Astrocyte of the spinal cord (primary cell): ENCODE results near the gene ARF4.
"Not testable (repeated sequence)": the region's sequence is repeated elsewhere in the genome, so short reads cannot be mapped to it uniquely, and the experiment has no call there.

ENCODE experiments used
- DNase-seq: peaks from one replicate; pipeline ENCODE4 v3.0.0; 2011; ENCODE audit warnings: low read depth, low spot score
- H3K4me3 ChIP-seq: 2 replicates; pipeline ENCODE4 v1.5.1; 2011; ENCODE audit warnings: low read depth, mild to moderate bottlenecking, low read length, moderate library complexity
- in situ Hi-C: cut with HindIII; loops from 2 replicates; pipeline ENCODE4 v1.10.0; 2017; ENCODE audit warnings: low sequenced_read_pairs
- TF ChIP-seq, protein P1 (sequence below): IDR thresholded peaks from 2 replicates; pipeline ENCODE4 v1.5.1; 2012; ENCODE audit warnings: low read depth, mild to moderate bottlenecking, low read length, inconsistent platforms

ARF4 gene

DNA sequence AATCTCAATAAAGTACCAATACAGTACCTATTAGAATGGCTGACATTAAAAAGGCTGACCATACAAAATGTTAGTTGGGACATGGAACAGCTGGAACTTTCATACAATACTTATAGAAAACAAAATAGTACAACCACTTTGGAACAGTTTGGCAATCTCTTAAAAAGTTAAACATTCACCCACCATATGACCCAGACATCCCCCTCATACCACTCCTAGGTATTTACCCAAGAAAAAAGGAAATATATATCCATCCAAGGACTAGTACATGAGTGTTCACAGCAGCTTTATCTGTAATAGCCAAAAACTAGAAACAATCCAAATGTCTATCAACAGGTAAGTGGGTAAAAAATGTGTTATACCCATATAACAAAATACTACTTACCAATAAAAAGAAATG, 25.2 kb upstream of the ARF4 start:
- in situ Hi-C loops: no loop called here
- no peak for DNase-seq

DNA sequence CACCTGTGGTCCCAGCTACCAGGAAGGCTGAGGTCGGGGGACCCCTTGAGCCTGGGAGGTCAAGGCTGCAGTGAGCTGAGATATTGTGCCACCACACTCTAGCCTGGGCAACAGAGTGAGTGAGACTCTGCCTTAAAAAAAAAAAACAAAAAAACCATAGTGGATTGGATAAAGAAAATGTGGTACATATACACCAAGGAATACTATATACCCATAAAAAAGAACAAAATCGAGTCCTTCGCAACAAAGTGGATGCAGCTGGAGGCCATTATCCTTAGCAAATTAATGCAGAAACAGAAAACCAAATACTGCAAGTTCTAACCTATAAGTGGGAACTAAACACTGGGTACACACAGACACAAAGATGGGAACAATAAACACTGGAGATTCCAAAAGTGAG, 20.6 kb upstream of the ARF4 start:
- in situ Hi-C loops: no loop called here
- TF ChIP-seq, protein P1, sequence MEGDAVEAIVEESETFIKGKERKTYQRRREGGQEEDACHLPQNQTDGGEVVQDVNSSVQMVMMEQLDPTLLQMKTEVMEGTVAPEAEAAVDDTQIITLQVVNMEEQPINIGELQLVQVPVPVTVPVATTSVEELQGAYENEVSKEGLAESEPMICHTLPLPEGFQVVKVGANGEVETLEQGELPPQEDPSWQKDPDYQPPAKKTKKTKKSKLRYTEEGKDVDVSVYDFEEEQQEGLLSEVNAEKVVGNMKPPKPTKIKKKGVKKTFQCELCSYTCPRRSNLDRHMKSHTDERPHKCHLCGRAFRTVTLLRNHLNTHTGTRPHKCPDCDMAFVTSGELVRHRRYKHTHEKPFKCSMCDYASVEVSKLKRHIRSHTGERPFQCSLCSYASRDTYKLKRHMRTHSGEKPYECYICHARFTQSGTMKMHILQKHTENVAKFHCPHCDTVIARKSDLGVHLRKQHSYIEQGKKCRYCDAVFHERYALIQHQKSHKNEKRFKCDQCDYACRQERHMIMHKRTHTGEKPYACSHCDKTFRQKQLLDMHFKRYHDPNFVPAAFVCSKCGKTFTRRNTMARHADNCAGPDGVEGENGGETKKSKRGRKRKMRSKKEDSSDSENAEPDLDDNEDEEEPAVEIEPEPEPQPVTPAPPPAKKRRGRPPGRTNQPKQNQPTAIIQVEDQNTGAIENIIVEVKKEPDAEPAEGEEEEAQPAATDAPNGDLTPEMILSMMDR: no peak
- DNase-seq: no peak
- H3K4me3 ChIP-seq: no peak overlapping the region

More for the DNA sequence above, 25.2 kb upstream of the ARF4 start:
- TF ChIP-seq, protein P1: no peak
- H3K4me3 ChIP-seq: no peak overlapping the region

DNA sequence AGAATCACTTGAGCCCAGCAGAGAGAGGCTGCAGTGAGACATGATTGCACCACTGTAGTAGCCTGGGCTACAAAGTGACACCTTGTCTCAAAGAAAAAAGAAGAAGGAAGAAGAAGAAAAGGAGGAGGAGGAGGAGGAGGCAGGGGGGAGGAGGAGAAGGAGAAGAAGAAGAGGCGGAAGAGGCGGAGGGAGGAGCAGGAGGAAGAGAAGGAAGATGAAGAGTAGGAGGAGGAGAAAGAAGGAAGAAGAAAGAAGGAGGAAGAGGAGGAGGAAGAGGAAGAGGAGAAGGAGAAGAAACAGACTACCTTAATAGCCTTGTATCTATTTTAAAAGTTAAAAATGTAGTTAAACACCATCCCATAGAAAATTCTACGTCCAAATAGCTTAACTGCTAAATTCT, 19.1 kb upstream of the ARF4 start:
- in situ Hi-C loops: no loop called here
- no peak for DNase-seq
- TF ChIP-seq, protein P1: no peak
- H3K4me3 ChIP-seq: no peak overlapping the region

DNA sequence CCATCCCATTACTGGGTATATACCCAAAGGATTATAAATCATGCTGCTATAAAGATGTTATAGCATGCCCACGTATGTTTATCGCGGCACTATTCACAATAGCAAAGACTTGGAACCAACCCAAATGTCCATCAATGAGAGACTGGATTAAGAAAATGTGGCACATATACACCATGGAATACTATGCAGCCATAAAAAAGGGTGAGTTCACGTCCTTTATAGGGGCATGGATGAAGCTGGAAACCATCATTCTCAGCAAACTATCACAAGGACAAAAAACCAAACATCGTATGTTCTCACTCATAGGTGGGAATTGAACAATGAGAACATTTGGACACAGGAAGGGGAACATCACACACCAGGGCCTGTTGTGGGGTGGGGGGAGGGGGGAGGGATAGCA, 14.7 kb upstream of the ARF4 start:
- in situ Hi-C loops, DNase-seq, H3K4me3 ChIP-seq: not testable (repeated sequence)

DNA sequence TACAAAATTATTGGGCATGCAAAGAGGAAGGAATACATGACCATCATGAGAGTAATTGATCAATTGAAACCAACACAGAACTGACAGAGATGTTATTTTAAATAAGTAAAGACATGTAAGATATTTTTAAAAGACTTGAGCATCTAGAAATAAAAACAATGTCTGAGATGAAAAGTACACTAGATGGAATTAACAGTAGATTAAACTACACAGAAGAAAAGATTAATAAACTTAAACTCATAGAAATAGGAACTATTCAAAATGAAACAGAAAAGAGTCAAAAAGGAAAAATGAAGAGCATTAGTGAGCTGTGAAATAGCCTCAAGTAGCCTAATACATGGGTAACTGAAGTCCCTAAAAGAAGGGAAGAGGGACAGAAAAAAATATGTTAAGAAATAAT, 8.5 kb upstream of the ARF4 start:
- in situ Hi-C loops: no loop called here
- H3K4me3 ChIP-seq: no peak overlapping the region
- DNase-seq: no peak
- TF ChIP-seq, protein P1: no peak

DNA sequence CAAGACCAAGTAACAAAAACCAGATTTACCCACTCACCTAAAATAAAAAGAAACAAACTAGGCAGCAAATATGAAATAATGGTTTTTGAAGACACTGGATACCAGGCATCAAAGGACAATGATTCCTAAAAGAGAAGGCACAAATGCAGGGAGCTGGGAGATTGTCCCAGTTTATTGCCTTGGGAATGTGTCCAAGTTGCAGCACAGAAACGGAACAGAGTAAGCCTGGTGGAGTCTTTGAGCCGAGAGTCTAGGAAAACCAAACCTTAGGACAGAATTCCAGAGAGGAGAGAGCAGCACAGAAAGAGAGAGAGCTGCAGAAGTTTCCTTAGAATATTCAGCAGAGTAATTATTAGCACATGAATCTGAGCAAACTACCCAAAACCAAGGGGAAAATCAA, 7.8 kb upstream of the ARF4 start:
- TF ChIP-seq, protein P1: no peak
- no peak overlapping the region for H3K4me3 ChIP-seq
- in situ Hi-C loops: no loop called here
- no peak for DNase-seq

DNA sequence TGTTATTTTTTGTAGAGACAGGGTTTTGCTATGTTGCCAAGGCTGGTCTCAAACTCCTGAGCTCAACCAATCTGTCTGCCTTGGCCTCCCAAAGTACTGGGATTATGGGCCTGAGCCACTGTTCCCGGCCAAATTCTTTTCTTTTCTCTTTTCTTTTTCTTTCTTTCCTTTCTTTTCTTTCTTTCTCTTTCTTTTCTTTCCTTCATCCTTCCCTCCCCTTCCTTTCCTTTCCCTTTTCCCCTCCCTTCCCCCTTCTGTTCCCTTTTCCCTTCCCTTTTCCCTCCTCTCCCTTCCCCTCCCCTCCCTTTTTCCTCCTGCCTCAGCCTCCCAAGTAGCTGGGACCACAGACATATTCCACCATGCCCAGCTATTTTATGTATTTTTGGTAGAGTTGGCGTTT, 3.1 kb upstream of the ARF4 start:
- in situ Hi-C loops: no loop called here
- TF ChIP-seq, protein P1: no peak
- no peak for DNase-seq
- no peak overlapping the region for H3K4me3 ChIP-seq
